Measurements from ENCODE around the gene PARP8. TPM values are rescaled to one million over a fixed set of nuclear protein-coding genes. Genes with fewer than 3 reads are reported as not detected.
"Not testable (repeated sequence)": the region's sequence is repeated elsewhere in the genome, so short reads cannot be mapped to it uniquely, and the experiment has no call there.

Gene PARP8
- polyA plus RNA-seq, 1 donor (not counting 4 experiments of a cell fraction or from before 2014, with no cell fraction given) = 29.1 TPM

- dilution Hi-C loops (cut with MboI; ENCODE audit: extremely low pct_ligation_motif_present, low sequenced_read_pairs) = no loop called here
- Histone ChIP-seq H3K4me2 (ENCODE audit: control insufficient read depth, extremely low read depth, insufficient read depth, low read depth, low read length) (no peak overlapping the region), H3K4me1 (ENCODE audit: control insufficient read depth, extremely low read depth, insufficient read depth, low read length) (no peaks in the 10 kb centered on the region), H3K79me2 (ENCODE audit: control insufficient read depth, insufficient read depth, low read length) (no peaks in the 10 kb centered on the region), H4K20me1 (ENCODE audit: control insufficient read depth, extremely low read depth, insufficient read depth, low read length) (no peaks in the 10 kb centered on the region), H3K27ac (ENCODE audit: control insufficient read depth, insufficient read depth, low read length) (no peak overlapping the region), H3K9ac (ENCODE audit: control insufficient read depth, extremely low read depth, insufficient read depth, low read length) (no peak overlapping the region), H3K9me3 (ENCODE audit: control insufficient read depth, low read depth, low read length) (no peaks in the 10 kb centered on the region), H3K27me3 (ENCODE audit: control insufficient read depth, extremely low read depth, insufficient read depth, low read length) (no peaks in the 10 kb centered on the region), H3K4me3 (ENCODE audit: control insufficient read depth in 2 of 3, extremely low read depth in 1 of 3, insufficient read depth in 2 of 3, low read depth in 1 of 3, low read length in 3 of 3) (no peak overlapping the region), H3K36me3 (ENCODE audit: control insufficient read depth in 2 of 2, extremely low read depth in 1 of 2, insufficient read depth in 2 of 2, low read length in 2 of 2) (no peaks in the 10 kb centered on the region), H2AFZ (ENCODE audit: control insufficient read depth, low read length) (no peak overlapping the region), H3K9me1 (ENCODE audit: control insufficient read depth, extremely low read depth, insufficient read depth, low read length) (no peaks in the 10 kb centered on the region)
- FAIRE-seq (no peak), DNase-seq (ENCODE audit: low read depth, low spot score) (no peak)
- TF ChIP-seq CTCF (optimal IDR thresholded peaks at IDR 0.05 in 1 of 3, IDR thresholded peaks at IDR 0.05 in 1 of 3, conservative IDR thresholded peaks at IDR 0.05 in 1 of 3; ENCODE audit: extremely low read depth in 1 of 3, insufficient read depth in 2 of 3, low read length in 3 of 3) (no peak), EZH2 (IDR thresholded peaks at IDR 0.05; ENCODE audit: low read length) (no peak)
Observed at GRCh38 chr5:50768634-50769033, 102.2 kb downstream of the PARP8 start.

GRCh38 chr5:50770441-50770840 lies 104.0 kb downstream of the PARP8 start:
- H3K9me1 ChIP-seq (ENCODE audit: control insufficient read depth, extremely low read depth, insufficient read depth, low read length) = no peaks in the 10 kb centered on the region
- H2AFZ ChIP-seq (ENCODE audit: control insufficient read depth, low read length) = no peak overlapping the region
- H3K9ac ChIP-seq (ENCODE audit: control insufficient read depth, extremely low read depth, insufficient read depth, low read length) = no peak overlapping the region
- DNase-seq (ENCODE audit: low read depth, low spot score) (no peak), FAIRE-seq (no peak)
- no peak overlapping the region for H3K4me3 ChIP-seq (ENCODE audit: control insufficient read depth in 2 of 3, extremely low read depth in 1 of 3, insufficient read depth in 2 of 3, low read depth in 1 of 3, low read length in 3 of 3)
- H3K36me3 ChIP-seq (ENCODE audit: control insufficient read depth in 2 of 2, extremely low read depth in 1 of 2, insufficient read depth in 2 of 2, low read length in 2 of 2) = no peaks in the 10 kb centered on the region
- H3K27me3 ChIP-seq (ENCODE audit: control insufficient read depth, extremely low read depth, insufficient read depth, low read length) = no peaks in the 10 kb centered on the region
- TF ChIP-seq EZH2 (IDR thresholded peaks at IDR 0.05; ENCODE audit: low read length) = no peak
- no peak for TF ChIP-seq CTCF (optimal IDR thresholded peaks at IDR 0.05 in 1 of 3, IDR thresholded peaks at IDR 0.05 in 1 of 3, conservative IDR thresholded peaks at IDR 0.05 in 1 of 3; ENCODE audit: extremely low read depth in 1 of 3, insufficient read depth in 2 of 3, low read length in 3 of 3)
- H3K4me2 ChIP-seq (ENCODE audit: control insufficient read depth, extremely low read depth, insufficient read depth, low read depth, low read length) = no peak overlapping the region
- H4K20me1 ChIP-seq (ENCODE audit: control insufficient read depth, extremely low read depth, insufficient read depth, low read length) = no peaks in the 10 kb centered on the region
- H3K9me3 ChIP-seq (ENCODE audit: control insufficient read depth, low read depth, low read length) = no peaks in the 10 kb centered on the region
- H3K79me2 ChIP-seq (ENCODE audit: control insufficient read depth, insufficient read depth, low read length) = no peaks in the 10 kb centered on the region
- H3K27ac ChIP-seq (ENCODE audit: control insufficient read depth, insufficient read depth, low read length) = no peak overlapping the region
- no peaks in the 10 kb centered on the region for H3K4me1 ChIP-seq (ENCODE audit: control insufficient read depth, extremely low read depth, insufficient read depth, low read length)
- dilution Hi-C loops (cut with MboI; ENCODE audit: extremely low pct_ligation_motif_present, low sequenced_read_pairs) = no loop called here

DNA sequence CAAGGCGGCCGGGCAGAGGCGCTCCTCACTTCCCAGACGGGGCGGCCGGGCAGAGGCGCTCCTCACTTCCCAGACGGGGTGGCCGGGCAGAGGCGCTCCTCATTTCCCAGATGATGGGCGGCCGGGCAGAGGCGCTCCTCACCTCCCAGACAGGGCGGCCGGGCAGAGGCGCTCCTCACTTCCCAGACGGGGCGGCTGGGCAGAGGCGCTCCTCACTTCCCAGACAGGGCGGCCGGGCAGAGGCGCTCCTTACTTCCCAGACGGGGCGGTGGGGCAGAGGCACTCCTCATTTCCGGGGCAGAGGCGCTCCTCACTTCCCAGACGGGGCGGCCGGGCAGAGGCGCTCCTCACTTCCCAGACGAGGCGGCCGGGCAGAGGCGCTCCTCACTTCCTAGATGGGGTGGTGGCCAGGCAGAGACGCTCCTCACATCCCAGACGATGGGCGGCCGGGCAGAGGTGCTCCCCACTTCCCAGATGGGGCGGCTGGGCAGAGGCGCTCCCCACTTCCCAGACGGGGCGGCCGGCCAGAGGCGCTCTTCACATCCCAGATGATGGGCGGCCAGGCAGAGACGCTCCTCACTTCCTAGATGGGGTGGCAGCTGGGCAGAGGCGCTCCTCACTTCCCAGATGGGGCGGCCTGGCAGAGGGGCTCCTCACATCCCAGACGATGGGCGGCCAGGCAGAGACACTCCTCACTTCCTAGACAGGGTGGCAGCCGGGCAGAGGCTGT lies 108.2 kb downstream of the PARP8 start:
- H3K9me1 ChIP-seq (ENCODE audit: control insufficient read depth, extremely low read depth, insufficient read depth, low read length); H3K27me3 ChIP-seq (ENCODE audit: control insufficient read depth, extremely low read depth, insufficient read depth, low read length); H3K79me2 ChIP-seq (ENCODE audit: control insufficient read depth, insufficient read depth, low read length); H3K4me2 ChIP-seq (ENCODE audit: control insufficient read depth, extremely low read depth, insufficient read depth, low read depth, low read length); H4K20me1 ChIP-seq (ENCODE audit: control insufficient read depth, extremely low read depth, insufficient read depth, low read length); H3K9me3 ChIP-seq (ENCODE audit: control insufficient read depth, low read depth, low read length); FAIRE-seq; H3K36me3 ChIP-seq (ENCODE audit: control insufficient read depth in 2 of 2, extremely low read depth in 1 of 2, insufficient read depth in 2 of 2, low read length in 2 of 2); dilution Hi-C loops (cut with MboI; ENCODE audit: extremely low pct_ligation_motif_present, low sequenced_read_pairs); H3K4me3 ChIP-seq (ENCODE audit: control insufficient read depth in 2 of 3, extremely low read depth in 1 of 3, insufficient read depth in 2 of 3, low read depth in 1 of 3, low read length in 3 of 3); H2AFZ ChIP-seq (ENCODE audit: control insufficient read depth, low read length); H3K9ac ChIP-seq (ENCODE audit: control insufficient read depth, extremely low read depth, insufficient read depth, low read length); H3K4me1 ChIP-seq (ENCODE audit: control insufficient read depth, extremely low read depth, insufficient read depth, low read length); DNase-seq (ENCODE audit: low read depth, low spot score); H3K27ac ChIP-seq (ENCODE audit: control insufficient read depth, insufficient read depth, low read length): not testable (repeated sequence)
